DMS153 (cell line): Measurements from ENCODE around the gene RHBDD1.
"Not testable (repeated sequence)": the region's sequence is repeated elsewhere in the genome, so short reads cannot be mapped to it uniquely, and the experiment has no call there.

Experiments
- DNase-seq: peaks from one replicate; lab custom pipeline; 2025; lab: John Stamatoyannopoulos, UW

The RHBDD1 gene

GRCh38 chr2:226799976-226800940 lies 35.6 kb upstream of the RHBDD1 start:
- DNase-seq: no peak

- DNase-seq: peak; percentile 69
These were observed 34.7 kb upstream of the RHBDD1 start for GRCh38 chr2:226800941-226801784.

GRCh38 chr2:226802573-226802972 lies 33.3 kb upstream of the RHBDD1 start:
- DNase-seq: peak; percentile 10

- no peak for DNase-seq
These were observed 32.4 kb upstream of the RHBDD1 start for GRCh38 chr2:226803410-226803809.

GRCh38 chr2:226813148-226813701 lies 22.6 kb upstream of the RHBDD1 start:
- no peak for DNase-seq

- peak; percentile 67 for DNase-seq
These were observed 16.9 kb upstream of the RHBDD1 start for GRCh38 chr2:226818930-226819329.

GRCh38 chr2:226825056-226825455 lies 10.8 kb upstream of the RHBDD1 start:
- DNase-seq: no peak

GRCh38 chr2:226828191-226828590 lies 7.7 kb upstream of the RHBDD1 start:
- DNase-seq: no peak

GRCh38 chr2:226829721-226830631 lies 5.9 kb upstream of the RHBDD1 start:
- DNase-seq: no peak

GRCh38 chr2:226831266-226831665 lies 4.6 kb upstream of the RHBDD1 start:
- no peak for DNase-seq

- no peak for DNase-seq
These were observed 3.8 kb upstream of the RHBDD1 start for GRCh38 chr2:226832061-226832460.

- not testable (repeated sequence) for DNase-seq
These were observed 974 bp upstream of the RHBDD1 start for GRCh38 chr2:226834880-226835279.

GRCh38 chr2:226835420-226835795 lies 446 bp upstream of the RHBDD1 start:
- DNase-seq: no peak

- DNase-seq: no peak
These were observed 663 bp downstream of the RHBDD1 start for GRCh38 chr2:226836548-226836885.

- no peak for DNase-seq
These were observed 1.5 kb downstream of the RHBDD1 start for GRCh38 chr2:226837334-226837733.

- DNase-seq: no peak
These were observed 2.1 kb downstream of the RHBDD1 start for GRCh38 chr2:226837787-226838603.

GRCh38 chr2:226838722-226839121 lies 2.9 kb downstream of the RHBDD1 start:
- DNase-seq: no peak

GRCh38 chr2:226839161-226839560 lies 3.3 kb downstream of the RHBDD1 start:
- no peak for DNase-seq

- DNase-seq: no peak
These were observed 4.1 kb downstream of the RHBDD1 start for GRCh38 chr2:226839951-226840350.

- DNase-seq: not testable (repeated sequence)
These were observed 7.1 kb downstream of the RHBDD1 start for GRCh38 chr2:226843001-226843400.
